Measurements from ENCODE around the gene TTC29. TPM values are rescaled to one million over a fixed set of nuclear protein-coding genes. Genes with fewer than 3 reads are reported as not detected.

TTC29 gene
- total RNA-seq, 1 donor from 2014 or later = not detected

DNA sequence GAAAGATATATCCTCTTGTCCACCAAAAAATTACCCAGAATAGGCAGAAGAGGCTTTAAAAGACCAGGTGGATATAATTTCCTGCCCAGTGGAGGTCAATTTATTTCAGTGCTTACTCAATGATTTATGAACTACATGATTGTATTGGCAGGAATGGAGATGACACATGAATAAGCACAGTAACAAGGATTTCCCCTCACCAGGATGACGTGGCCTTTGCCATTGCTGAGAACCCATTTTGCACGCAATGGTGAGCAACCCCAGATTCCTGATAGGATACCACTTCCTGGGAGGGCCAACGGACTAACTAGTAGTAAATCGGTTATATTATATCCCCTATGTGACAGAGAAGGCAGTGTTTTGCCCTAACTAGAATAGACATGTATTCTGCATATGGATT is 11.6 kb upstream of the TTC29 start:
- intact Hi-C loops (cut with DNase I) = no loop called here
- Histone ChIP-seq H3K4me3 (no peak overlapping the region), H3K27me3 (no peaks in the 10 kb centered on the region), H3K4me1 (no peaks in the 10 kb centered on the region), H3K36me3 (no peaks in the 10 kb centered on the region), H3K9me3 (no peaks in the 10 kb centered on the region), H3K27ac (no peak overlapping the region)
- DNase-seq (ENCODE audit: extremely low spot score in 2 of 2) = no peak
- TF ChIP-seq CTCF (IDR thresholded peaks at IDR 0.05) (no peak), POLR2A (IDR thresholded peaks at IDR 0.05) (no peak), POLR2AphosphoS5 (IDR thresholded peaks at IDR 0.05; ENCODE audit: insufficient read depth in 1 of 2, low read depth in 1 of 2) (no peak)

- H3K9me3 ChIP-seq = no peaks in the 10 kb centered on the region
- no peaks in the 10 kb centered on the region for H3K27me3 ChIP-seq
- TF ChIP-seq POLR2AphosphoS5 (IDR thresholded peaks at IDR 0.05; ENCODE audit: insufficient read depth in 1 of 2, low read depth in 1 of 2) (no peak), POLR2A (IDR thresholded peaks at IDR 0.05) (no peak), CTCF (IDR thresholded peaks at IDR 0.05) (no peak)
- no peak overlapping the region for H3K4me3 ChIP-seq
- intact Hi-C loops (cut with DNase I) = no loop called here
- no peak for DNase-seq (ENCODE audit: extremely low spot score in 2 of 2)
- no peaks in the 10 kb centered on the region for H3K4me1 ChIP-seq
- no peaks in the 10 kb centered on the region for H3K36me3 ChIP-seq
- H3K27ac ChIP-seq = no peak overlapping the region
Observed at GRCh38 chr4:146952896-146953295, 7.2 kb upstream of the TTC29 start.

- TF ChIP-seq CTCF (IDR thresholded peaks at IDR 0.05) (no peak), POLR2AphosphoS5 (IDR thresholded peaks at IDR 0.05; ENCODE audit: insufficient read depth in 1 of 2, low read depth in 1 of 2) (no peak), POLR2A (IDR thresholded peaks at IDR 0.05) (no peak)
- no peak overlapping the region for H3K27ac ChIP-seq
- H3K36me3 ChIP-seq = no peaks in the 10 kb centered on the region
- no peak for DNase-seq (ENCODE audit: extremely low spot score in 2 of 2)
- H3K9me3 ChIP-seq = no peaks in the 10 kb centered on the region
- intact Hi-C loops (cut with DNase I) = no loop called here
- peaks cover 14% of the 10 kb centered on the region for H3K4me1 ChIP-seq
- no peaks in the 10 kb centered on the region for H3K27me3 ChIP-seq
- H3K4me3 ChIP-seq = no peak overlapping the region
Observed at GRCh38 chr4:146949559-146949958, 3.9 kb upstream of the TTC29 start.

- H3K36me3 ChIP-seq = no peaks in the 10 kb centered on the region
- intact Hi-C loops (cut with DNase I) = no loop called here
- no peak for TF ChIP-seq CTCF (IDR thresholded peaks at IDR 0.05)
- H3K4me1 ChIP-seq = peaks cover 14% of the 10 kb centered on the region
- H3K27ac ChIP-seq = no peak overlapping the region
- H3K4me3 ChIP-seq = no peak overlapping the region
- no peaks in the 10 kb centered on the region for H3K9me3 ChIP-seq
- DNase-seq (ENCODE audit: extremely low spot score in 2 of 2) = no peak
- no peaks in the 10 kb centered on the region for H3K27me3 ChIP-seq
Observed at GRCh38 chr4:146943691-146944375, 1.8 kb downstream of the TTC29 start.

GRCh38 chr4:146932116-146932515 is 13.5 kb downstream of the TTC29 start:
- Histone ChIP-seq H3K36me3 (no peaks in the 10 kb centered on the region), H3K27me3 (no peaks in the 10 kb centered on the region), H3K27ac (no peak overlapping the region), H3K9me3 (no peaks in the 10 kb centered on the region), H3K4me3 (no peak overlapping the region), H3K4me1 (no peaks in the 10 kb centered on the region)
- TF ChIP-seq CTCF (IDR thresholded peaks at IDR 0.05) (no peak), POLR2A (IDR thresholded peaks at IDR 0.05) (no peak), POLR2AphosphoS5 (IDR thresholded peaks at IDR 0.05; ENCODE audit: insufficient read depth in 1 of 2, low read depth in 1 of 2) (no peak)
- intact Hi-C loops (cut with DNase I) = no loop called here
- no peak for DNase-seq (ENCODE audit: extremely low spot score in 2 of 2)

Measured in vagina (tissue), 2 donors.